SIG-M5 (cell line): ENCODE results near the gene IL10RA.
"Not testable (repeated sequence)": the region's sequence is repeated elsewhere in the genome, so short reads cannot be mapped to it uniquely, and the experiment has no call there.

Source experiments
- DNase-seq: peaks from one replicate; lab custom pipeline; 2025; lab: John Stamatoyannopoulos, UW

IL10RA gene

DNA sequence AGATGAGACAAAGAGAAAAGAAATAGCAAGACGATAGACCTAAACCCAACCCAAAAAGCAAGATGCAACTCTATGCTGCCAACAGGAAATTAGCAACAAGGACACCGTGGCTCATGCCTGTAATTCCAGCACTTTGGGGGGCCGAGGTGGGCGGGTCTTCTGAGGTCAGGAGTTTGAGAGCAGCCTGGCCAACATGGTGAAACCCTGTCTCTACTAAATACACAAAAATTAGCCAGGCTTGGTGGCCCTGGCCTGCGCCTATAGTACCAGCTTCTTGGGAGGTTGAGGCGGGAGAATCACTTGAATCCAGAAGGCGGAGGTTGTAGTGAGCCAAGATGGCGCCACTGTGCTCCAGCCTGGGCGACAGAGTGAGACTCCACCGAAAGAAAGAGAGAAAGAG is 24.3 kb upstream of the IL10RA start:
- no peak for DNase-seq

GRCh38 chr11:117962826-117963225 is 23.4 kb upstream of the IL10RA start:
- no peak for DNase-seq

DNA sequence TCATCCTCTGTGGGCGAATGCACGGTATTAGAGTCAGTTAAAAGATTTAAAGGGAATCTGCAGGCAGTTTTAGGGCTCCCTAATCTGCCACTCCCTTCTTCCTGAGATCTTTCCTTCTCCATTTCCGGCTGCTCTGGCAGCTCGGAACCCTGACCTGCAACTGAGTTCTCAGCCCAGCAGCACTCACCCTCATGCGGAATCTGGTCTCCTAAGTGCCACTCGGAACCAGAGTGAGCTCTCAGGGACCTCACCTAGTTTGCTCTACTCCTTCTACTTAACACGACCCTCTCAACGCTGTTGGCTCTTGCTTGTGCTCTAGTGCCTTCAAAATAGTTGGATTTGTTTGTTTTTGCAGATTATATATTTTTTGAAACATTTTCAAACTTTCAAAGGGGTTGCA is 19.3 kb upstream of the IL10RA start:
- DNase-seq, result no peak

DNA sequence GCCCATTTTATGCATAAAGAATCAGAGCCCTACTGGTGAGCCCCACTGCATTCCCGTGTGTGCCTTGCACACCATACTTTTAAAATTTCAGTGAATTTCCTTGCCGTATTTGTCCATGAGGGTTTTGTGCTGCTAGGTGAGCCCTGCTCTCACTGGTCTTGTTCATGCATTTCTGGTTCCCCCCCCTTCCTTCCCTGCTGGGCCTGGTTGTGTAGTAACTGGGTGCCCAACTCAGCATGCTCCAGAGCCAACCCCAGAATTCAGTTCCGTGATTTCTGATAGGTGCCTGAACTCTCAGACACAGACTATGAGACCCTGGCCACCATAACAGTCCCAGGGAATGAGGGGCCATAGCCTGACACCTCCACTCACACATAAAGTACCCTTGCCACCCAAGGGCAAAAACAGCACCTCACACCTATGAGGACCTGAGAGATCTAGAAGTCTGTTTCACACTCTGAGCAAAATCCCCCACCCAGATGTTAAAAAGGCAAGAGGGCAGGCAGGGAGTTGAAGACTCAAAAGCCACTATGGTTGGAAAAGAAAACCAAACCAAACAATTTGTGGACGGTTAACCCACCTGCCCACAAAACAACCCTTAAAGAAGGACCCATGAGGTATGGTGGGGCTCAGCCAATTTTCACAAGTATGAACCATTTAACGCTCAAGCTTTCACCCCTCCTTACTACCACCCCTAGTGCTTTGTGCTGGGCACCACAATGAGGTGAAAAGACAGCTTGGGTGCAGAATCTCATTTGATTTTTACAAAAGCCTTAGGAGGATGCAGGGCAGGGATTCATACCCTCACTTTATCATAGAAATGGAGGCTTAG is 16.8 kb upstream of the IL10RA start:
- no peak for DNase-seq

DNA sequence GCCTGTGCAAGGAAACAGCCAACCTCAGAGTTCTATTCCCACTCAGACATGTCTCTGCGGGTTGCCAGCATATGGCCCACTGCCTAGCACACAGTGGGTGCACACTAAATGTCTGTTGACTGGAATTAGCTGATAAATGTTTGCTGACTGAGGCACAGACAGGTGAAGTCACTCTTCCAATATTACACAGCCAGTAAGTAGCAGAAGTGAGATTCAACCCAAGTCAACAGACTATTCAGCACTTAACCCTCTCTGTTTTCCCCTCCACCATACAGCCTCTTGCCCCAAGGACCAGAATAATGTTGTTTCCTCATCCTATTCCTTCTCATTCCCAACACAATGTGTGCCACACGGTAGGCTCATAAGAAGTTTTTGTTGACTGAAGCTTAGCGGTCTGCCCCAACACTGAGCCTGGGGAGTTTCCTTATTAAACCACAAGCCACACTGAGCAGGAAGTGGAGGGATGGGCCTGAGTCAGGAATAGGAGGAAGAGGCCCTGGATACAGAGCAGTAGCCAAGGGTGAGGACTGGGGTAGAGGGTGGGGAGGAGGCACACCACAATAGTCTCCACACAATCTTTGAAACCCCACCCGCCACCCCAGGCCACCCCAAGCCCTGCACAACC is 15.7 kb upstream of the IL10RA start:
- DNase-seq, result no peak

DNA sequence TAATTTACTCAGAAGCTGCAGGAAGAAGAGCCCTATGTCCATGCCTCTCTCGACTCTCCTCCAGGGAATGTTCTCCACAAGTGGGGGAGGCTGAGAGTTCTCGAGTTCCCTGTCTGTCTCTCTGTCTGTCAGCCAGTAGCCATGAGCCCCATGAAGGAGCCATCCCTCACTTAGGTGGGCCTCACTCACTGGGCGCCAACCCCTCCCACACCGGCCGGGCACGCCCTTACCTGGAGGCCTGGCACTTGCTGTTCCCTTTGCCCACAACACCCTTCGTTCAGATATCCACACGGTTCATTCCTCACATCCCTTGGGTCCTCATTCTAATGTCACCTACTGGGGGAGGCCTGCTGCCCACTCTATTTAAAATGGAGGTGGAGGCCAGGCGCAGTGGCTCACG is 14.2 kb upstream of the IL10RA start:
- DNase-seq, result no peak

DNA sequence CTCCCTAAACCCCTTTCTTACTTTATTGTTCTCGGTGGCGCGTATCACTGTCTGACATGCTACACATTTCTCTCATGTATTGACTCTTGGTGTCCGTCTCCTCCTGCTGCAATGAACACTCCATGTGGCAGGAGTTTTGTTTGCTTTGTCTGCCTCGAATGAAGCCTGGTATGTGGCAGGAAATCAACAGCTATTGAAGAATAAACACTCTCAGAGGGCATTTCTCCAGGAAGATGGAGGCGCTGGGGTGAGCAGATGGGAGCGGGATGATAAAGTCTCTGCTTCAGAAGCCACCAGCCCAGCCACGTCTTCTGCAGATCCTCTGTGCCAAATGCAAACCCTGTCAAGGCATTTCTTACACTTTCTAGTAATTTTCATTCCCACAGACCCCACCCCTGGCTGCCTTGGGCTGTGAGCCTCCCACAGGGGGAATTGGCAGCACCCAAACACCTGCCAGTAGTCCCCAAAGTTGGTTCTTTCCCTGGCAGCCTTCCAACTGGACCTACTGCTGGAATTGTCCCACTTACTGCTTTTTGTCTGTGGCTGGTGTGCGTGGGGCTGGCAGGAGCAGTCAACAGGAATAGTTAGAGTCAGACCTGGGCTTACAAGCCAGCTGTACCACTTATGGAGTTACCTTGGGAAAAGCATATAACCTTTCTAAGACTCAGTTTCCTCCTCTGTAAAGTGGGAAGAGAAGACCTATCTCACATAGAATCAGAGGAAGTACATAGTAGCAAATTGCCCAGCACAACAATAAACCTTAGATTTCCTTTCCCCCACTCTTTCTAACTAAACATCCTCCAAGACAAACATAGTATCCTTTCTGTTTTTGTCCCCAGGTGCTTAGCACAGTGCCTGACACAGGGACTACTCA is 13.3 kb upstream of the IL10RA start:
- no peak for DNase-seq

- no peak for DNase-seq
Observed at GRCh38 chr11:117973503-117973860, 12.7 kb upstream of the IL10RA start.

DNA sequence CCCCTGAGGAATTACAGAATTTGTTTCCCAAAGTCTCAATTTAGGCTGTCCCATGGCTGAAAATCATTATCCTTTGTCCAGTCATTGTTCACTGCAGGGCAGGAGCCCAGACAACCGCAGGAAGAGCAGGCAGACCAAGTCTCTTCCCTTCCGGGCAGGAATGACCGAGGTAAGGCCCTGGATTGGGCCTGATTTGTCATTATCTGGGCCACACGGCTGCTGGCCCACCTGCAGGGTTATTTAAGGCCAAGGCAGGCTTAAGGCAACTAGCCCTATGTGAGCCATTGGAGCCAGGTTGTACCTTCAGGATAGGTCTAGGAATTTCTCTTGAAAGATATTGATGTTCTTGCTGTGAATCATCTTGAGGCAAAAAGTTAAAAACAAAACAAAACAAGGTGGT is 9.7 kb upstream of the IL10RA start:
- no peak for DNase-seq

DNA sequence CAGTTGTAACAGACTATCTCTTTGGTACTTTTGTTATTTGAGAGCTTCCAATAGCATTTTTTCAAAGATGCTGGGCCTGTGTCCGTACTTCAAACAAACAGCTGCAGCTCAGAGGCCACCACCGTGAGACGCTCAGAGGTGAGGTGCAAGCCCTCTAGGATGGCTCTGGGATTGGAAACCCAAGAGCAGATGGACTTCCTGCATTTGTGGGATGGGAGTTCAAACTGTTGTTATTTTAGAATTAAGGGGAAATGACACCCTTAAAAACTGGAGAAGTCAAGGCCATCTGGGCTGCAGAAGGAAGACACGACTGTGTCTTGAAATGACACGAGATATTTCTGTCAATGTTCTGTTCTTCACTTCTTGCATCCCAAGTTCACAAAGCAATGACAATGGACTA is 9.2 kb upstream of the IL10RA start:
- DNase-seq, result no peak

- DNase-seq, result not testable (repeated sequence)
Observed at GRCh38 chr11:117977612-117978264, 8.5 kb upstream of the IL10RA start.

DNA sequence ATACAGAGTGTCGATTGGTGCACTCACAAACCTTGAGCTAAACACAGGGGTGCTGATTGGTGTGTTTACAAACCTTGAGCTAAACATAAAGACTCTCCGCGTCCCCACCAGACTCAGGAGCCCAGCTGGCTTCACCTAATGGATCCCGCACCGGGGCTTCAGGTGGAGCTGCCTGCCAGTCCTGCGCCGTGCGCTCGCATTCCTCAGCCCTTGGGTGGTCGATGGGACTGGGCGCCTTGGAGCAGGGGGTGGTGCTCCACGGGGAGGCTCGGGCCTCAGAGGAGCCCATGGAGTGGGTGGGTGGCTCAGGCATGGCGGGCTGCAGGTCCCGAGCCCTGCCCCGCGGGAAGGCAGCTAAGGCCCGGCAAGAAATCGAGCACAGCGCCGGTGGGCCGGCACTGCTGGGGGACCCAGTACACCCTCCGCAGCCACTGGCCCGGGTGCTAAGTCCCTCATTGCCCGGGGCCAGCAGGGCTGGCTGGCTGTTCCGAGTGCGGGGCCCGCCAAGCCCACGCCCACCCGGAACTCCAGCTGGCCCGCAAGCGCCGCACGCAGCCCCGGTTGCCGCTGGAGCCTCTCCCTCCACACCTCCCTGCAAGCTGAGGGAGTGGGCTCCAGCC is 7.8 kb upstream of the IL10RA start:
- not testable (repeated sequence) for DNase-seq

DNA sequence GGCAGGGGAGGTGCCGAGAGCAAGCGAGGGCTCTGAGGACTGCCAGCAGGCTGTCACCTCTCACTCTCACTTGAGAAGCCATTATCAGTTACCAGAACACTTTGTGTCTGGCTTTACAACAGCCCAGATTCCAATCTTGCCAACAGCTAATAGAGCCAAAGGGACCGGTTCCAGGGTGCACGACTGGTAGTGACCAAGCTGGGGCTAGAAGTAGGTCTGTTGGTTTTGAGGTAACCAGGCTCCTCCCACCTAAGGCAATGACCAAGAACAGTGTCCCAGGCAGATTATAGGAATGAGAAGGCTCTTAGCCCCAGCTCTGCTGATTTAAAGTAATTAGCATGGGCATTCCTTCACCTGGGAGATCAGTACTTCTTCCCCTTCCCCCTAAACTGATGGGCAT is 7.2 kb upstream of the IL10RA start:
- no peak for DNase-seq

DNA sequence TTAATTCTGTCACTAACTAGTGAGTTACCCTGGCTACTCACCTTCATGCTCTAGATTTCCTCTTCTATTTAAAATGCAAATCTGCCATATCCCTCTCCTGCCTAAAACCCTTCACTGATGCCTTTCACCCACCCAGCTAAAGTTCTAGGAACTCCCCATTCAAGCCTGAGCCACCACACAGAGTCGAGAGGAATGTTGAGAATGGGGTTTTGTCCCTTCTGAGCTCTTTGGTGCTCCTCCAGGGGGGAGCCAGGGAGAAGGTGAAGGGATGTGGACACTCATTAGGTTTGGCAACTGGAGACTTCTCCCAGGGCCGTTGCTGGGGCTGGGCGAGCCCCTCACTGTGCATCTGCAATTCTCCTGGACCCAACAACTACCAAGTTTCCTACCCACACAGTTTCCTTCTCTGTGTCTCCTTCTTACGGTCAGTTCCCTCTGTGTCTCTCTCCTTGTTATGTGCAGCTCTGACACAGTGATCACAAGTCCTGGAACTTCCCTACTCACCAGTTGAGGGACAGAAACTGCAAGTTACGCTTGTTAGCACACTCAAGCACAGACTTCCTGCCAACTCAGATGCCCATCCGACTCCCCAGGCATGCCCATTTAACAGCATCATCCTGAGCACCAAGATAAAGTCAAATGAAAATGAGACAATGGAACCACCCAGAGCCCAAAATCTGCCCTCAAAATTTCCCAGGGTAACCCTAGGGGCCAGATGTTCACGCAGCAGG is 6.5 kb upstream of the IL10RA start:
- no peak for DNase-seq

GRCh38 chr11:117980280-117980679 is 5.9 kb upstream of the IL10RA start:
- no peak for DNase-seq

GRCh38 chr11:117980720-117981119 is 5.5 kb upstream of the IL10RA start:
- no peak for DNase-seq

- no peak for DNase-seq
Observed at GRCh38 chr11:117983163-117983475, 3.1 kb upstream of the IL10RA start.

DNA sequence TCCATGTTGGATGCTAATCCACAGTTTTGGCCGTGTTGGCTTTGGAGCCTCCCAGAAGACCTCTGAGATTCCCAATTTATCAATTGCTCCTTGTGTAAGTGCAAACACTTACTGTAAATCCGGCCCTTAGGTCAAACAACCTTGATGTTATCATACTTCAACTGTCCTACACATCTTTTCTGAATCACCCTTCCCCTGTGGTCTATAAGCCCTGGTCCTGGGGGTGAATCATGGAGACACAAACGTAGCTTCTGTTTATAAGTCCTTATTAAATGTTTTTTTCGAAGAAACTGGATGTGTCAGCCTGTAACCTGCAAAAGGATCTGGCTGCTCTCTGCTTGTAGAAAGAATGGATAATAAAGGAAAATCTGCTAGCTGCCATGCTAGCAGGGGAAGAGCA is 1.7 kb upstream of the IL10RA start:
- no peak for DNase-seq

- DNase-seq, result no peak
Observed at GRCh38 chr11:117986981-117987574, 884 bp downstream of the IL10RA start.

DNA sequence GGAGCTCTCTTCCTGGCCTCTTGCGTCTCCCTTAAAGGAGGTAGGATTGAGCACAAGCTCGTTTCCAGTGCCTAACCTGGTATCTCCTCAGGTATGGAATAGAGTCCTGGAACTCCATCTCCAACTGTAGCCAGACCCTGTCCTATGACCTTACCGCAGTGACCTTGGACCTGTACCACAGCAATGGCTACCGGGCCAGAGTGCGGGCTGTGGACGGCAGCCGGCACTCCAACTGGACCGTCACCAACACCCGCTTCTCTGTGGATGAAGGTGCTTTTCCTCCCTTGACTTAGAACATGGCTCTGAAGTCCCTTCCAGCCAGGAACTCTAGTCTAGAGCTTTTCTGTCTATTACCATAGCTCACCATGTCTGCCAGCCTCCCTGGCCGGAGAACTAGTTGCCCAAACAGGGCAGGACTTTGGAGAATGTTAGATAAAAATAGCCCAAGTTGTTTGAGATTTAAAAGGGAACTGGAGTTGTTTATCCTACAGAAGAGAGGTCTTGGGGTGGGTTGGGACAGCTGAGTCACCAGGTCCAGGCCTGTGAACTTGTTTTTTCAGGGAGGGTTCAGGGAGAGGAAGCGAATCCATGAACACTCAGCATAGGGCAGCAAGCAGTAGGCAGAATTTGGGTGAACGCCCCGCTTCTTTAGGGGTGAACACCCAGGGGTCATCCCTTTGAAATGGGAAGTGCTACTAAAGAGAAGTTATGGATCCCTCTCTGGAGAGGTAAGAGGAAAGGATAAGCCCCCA is 3.3 kb downstream of the IL10RA start:
- DNase-seq, result no peak
